K562 treated with DMSO at 1 percent for 24 hours (cell line): ENCODE measurements around the gene PAF1. TPM values are rescaled to one million over a fixed set of nuclear protein-coding genes. Genes with fewer than 3 reads are reported as not detected.

Experiments
- total RNA-seq: library from RNA; unstranded; fragments of 300-600 nt; gene quantifications from 2 replicates; pipeline ENCODE4 v1.2.3, GENCODE V29; 2022; ENCODE audit warnings: low read depth; ENCODE audit not compliant: insufficient read depth

Gene PAF1
- total RNA-seq, result 50.1 and 61.0 TPM in 2 replicates

DNA sequence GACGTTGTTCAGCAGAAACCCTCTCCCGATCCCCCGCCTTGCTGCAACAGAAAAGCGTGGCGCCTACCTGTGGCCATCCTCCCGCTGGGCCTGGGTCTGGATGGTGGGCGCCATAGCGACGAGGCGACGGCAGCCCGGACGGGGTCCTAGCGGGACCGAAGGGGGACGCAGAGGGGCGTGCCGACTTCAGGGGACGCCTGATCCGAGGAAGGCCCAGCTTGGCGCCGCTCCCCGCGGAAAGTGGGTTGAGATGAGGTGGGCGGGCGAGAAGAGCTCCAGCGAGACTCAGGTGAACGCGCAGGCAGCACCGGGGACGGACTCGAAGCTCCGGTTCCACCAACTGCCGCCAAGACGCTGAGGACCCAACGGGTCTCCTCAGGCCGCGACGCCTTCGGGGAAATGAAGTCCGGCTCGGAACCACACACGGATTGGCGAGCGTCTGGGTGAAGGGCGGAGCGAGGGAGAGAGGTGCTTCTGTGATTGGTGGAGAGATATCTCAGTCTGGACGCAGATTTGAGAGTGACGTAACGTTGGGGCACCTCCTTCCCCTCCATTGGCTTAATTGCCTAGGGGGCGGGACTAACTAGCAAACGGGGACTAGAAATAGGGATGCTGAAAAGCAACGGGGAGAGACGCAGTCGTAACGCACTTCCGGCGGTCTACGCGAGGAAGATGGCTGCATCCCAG lies at the start of gene PAF1, which contains the start of gene MED29:
Gene PAF1 (minus strand): TSS at position 356 of the 687 bp plus-strand sequence. CDS start 242 bp downstream, at position 114.
Gene MED29 (plus strand): TSS at position 628 of the 687 bp plus-strand sequence. CDS start 45 bp downstream, at position 673.

GRCh38 chr19:39435499-39436349 lies 44.8 kb upstream of the PAF1 start, which contains the start of gene RPS16:
Gene RPS16 (minus strand): TSS chr19:39435949. CDS start chr19:39435895, 54 bp downstream.

DNA sequence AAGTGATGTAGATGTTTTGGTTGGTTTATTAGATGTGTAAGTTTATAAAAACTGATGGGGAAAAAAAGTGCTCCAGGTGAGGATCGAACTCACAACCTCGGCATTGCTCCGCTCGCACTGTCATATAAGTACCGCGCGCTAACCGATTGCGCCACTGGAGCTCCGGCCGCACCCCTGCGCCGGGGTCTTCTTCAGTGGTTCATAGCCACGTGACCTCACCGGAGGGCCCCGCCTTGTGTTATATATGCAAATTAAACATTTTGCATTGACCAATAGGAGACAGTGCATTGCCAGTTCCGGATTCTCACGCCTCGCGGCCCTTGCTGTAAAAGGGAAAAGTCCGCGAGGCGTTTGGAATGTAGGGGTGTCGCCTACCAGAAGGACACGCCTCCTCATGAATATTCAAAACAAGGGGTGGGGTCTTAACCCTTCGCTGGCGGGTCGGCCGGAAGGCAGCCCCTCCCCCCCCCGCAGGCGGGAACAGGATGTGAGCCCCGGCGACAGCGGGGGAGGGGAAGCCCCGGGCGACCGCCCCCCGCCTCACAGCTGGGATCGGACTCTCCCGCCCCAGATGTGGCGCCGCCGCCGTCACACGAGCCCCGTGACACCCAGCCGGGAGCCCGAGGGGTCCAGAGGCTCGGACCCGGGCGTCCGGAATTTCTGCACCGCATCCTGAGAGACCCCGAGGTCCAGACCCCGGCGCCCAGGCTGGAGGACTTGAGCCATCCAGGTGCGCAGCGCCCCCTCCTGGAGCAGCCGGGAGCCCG lies 21.4 kb upstream of the PAF1 start, which contains the start of gene PLEKHG2:
Gene PLEKHG2 (plus strand): TSS at position 570 of the 767 bp plus-strand sequence. CDS start 1,418 bp downstream, outside the sequence.

DNA sequence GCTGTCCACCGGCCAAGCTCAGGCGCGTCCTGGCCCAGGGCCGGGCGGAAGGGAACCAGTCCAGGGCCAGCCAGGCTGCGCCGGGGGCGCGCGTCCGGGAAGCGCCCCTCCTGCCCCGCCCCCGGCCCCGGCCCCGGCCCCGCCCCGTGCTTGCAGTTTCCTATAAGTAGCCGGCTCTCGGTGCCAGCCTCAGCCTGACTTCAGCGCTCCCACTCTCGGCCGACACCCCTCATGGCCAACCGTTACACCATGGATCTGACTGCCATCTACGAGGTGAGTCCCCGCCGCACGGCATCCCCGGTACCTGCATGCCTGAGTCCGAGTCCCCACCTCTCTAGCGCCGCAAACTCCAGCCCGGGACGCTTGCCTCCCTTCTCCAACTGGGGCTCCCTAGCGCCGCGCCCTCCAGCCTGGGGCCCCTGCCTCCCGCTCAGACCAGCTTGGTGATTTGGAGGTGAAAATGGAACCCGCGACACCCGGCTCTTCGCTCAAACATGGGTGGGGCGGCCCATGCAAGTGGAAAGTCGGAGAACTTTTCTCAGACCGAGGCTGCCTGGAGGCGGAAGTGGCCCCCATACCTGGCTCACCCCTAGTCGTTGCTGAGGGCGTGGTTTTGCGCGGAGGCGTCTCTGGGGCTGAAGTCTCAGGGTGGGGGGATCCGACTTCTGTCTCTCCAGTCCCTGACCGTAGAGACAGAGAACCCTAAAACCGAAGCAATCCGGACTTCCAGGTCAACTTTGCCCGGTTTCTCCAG lies 15.9 kb upstream of the PAF1 start, which contains the start of gene ZFP36:
Gene ZFP36 (plus strand): TSS at position 192 of the 754 bp plus-strand sequence. CDS start 58 bp downstream, at position 250.

GRCh38 chr19:39341719-39342604 lies 48.9 kb downstream of the PAF1 start, which contains the start of gene SAMD4B:
Gene SAMD4B (plus strand): TSS chr19:39342421. CDS start chr19:39356894, 14,473 bp downstream.

Other genes starting within 250 kb of the PAF1 start
- not detected in 2 replicates for gene NCCRP1, start 194.1 kb downstream of the PAF1 start, total RNA-seq
- not detected in 2 replicates for gene SYCN, start 186.8 kb downstream of the PAF1 start, total RNA-seq
- gene IFNL3, start 146.1 kb downstream of the PAF1 start, total RNA-seq, result not detected in 2 replicates
- not detected in 2 replicates for gene IFNL4, start 142.2 kb downstream of the PAF1 start, total RNA-seq
- not detected in 2 replicates for gene IFNL2, start 122.7 kb downstream of the PAF1 start, total RNA-seq
- gene IFNL1, start 94.7 kb downstream of the PAF1 start, total RNA-seq, result not detected in 2 replicates
- gene LRFN1, start 70.2 kb downstream of the PAF1 start, total RNA-seq, result 10.9 TPM in 2 replicates
- gene GMFG, start 55.1 kb downstream of the PAF1 start, total RNA-seq, result 81.4 and 85.9 TPM in 2 replicates
- gene SAMD4B, start 48.7 kb downstream of the PAF1 start, total RNA-seq, result 170 and 208 TPM in 2 replicates
- 36.0 and 37.6 TPM in 2 replicates for gene MED29, start 272 bp upstream of the PAF1 start, total RNA-seq
- 27.8 and 28.8 TPM in 2 replicates for gene ZFP36, start 15.7 kb upstream of the PAF1 start, total RNA-seq
- 10.1 and 12.5 TPM in 2 replicates for gene PLEKHG2, start 21.6 kb upstream of the PAF1 start, total RNA-seq
- gene RPS16, start 44.8 kb upstream of the PAF1 start, total RNA-seq, result 10,023 and 10,404 TPM in 2 replicates
- gene SUPT5H, start 54.5 kb upstream of the PAF1 start, total RNA-seq, result 124 and 137 TPM in 2 replicates
- 110 and 117 TPM in 2 replicates for gene TIMM50, start 89.7 kb upstream of the PAF1 start, total RNA-seq
- 1.6 and 1.7 TPM in 2 replicates for gene DLL3, start 107.8 kb upstream of the PAF1 start, total RNA-seq
- gene SELENOV, start 124.0 kb upstream of the PAF1 start, total RNA-seq, result not detected in 2 replicates
- 8.8 and 9.2 TPM in 2 replicates for gene EID2B, start 141.7 kb upstream of the PAF1 start, total RNA-seq
- gene EID2, start 149.1 kb upstream of the PAF1 start, total RNA-seq, result 31.7 and 34.8 TPM in 2 replicates
- gene LGALS13, start 211.4 kb upstream of the PAF1 start, total RNA-seq, result not detected in 2 replicates